ENCODE measurements around the gene LRRTM4. TPM values are rescaled to one million over a fixed set of nuclear protein-coding genes. Genes with fewer than 3 reads are reported as not detected.
"Not testable (repeated sequence)": the region's sequence is repeated elsewhere in the genome, so short reads cannot be mapped to it uniquely, and the experiment has no call there.

Gene LRRTM4
- total and polyA plus RNA-seq, 2 experiments from 2014 or later, result not detected

- H4K20me1 ChIP-seq (ENCODE audit: insufficient read depth), result no peaks in the 10 kb centered on the region
- no peaks in the 10 kb centered on the region for H3F3A ChIP-seq (ENCODE audit: insufficient read depth)
- no peaks in the 10 kb centered on the region for H3K9me2 ChIP-seq (ENCODE audit: insufficient read depth)
- H2AFZ ChIP-seq, result no peak overlapping the region
- in situ Hi-C loops (cut with MboI), result no loop called here
- no peak for TF ChIP-seq EZH2 (IDR thresholded peaks at IDR 0.05; ENCODE audit: insufficient read depth, poor library complexity, severe bottlenecking)
- TF ChIP-seq EZH2phosphoT487 (IDR thresholded peaks at IDR 0.05; ENCODE audit: insufficient read depth, low read depth), result no peak
- no peak for DNase-seq
- H3K9me3 ChIP-seq (ENCODE audit: low read depth), result no peaks in the 10 kb centered on the region
- no peaks in the 10 kb centered on the region for H3K36me3 ChIP-seq (ENCODE audit: low read depth)
- no peaks in the 10 kb centered on the region for H3K27me3 ChIP-seq (replicated peaks; ENCODE audit: insufficient read depth)
- H3K27ac ChIP-seq, result no peak overlapping the region
- no peak overlapping the region for H3K4me2 ChIP-seq (ENCODE audit: unreplicated experiment)
- no peak overlapping the region for H3K9ac ChIP-seq
- H3K4me1 ChIP-seq (ENCODE audit: insufficient read depth), result no peaks in the 10 kb centered on the region
- WGBS, 2 experiments (ENCODE audit: low coverage in 1 of 2, low lambda C conversion rate in 2 of 2, missing lambda C conversion rate in 2 of 2), result 3 to 11% methylated on average over 3 of the region's 3 CpGs
- H3K4me3 ChIP-seq, result no peak overlapping the region
- H3K79me2 ChIP-seq (ENCODE audit: insufficient read depth), result no peaks in the 10 kb centered on the region
Measured at GRCh38 chr2:77185052-77185451, 337.1 kb downstream of the LRRTM4 start.

DNA sequence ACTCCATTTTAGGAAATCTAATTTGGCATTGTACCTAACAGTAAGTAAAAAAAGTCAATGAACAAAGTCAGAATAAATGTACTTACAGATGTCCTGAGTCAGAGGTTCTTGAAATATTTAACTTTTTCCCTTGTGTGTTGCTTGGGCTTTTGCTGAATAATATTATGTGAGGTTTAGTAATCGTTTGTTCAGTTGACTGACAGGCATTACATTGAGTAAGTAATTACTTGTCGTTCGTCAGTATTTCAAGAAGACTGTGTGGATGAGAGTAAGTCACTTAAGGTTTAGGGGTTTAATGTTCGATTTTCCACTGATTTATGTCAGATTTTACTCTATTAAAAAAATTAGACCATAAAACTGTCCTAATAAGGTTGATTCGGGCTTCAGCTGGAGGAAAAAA is 342.9 kb downstream of the LRRTM4 start:
- in situ Hi-C loops (cut with MboI), result no loop called here
- 18 to 23% methylated on average over 5 of the region's 5 CpGs for WGBS, 2 experiments (ENCODE audit: low coverage in 1 of 2, low lambda C conversion rate in 2 of 2, missing lambda C conversion rate in 2 of 2)

GRCh38 chr2:77175266-77175780 is 346.9 kb downstream of the LRRTM4 start:
- H3K4me3 ChIP-seq; H3K9me2 ChIP-seq (ENCODE audit: insufficient read depth); H2AFZ ChIP-seq; H3K36me3 ChIP-seq (ENCODE audit: low read depth); H3K9ac ChIP-seq; in situ Hi-C loops (cut with MboI); H3K27ac ChIP-seq; H3K4me1 ChIP-seq (ENCODE audit: insufficient read depth); H3K9me3 ChIP-seq (ENCODE audit: low read depth); DNase-seq; H3F3A ChIP-seq (ENCODE audit: insufficient read depth); H3K4me2 ChIP-seq (ENCODE audit: unreplicated experiment); H3K27me3 ChIP-seq (replicated peaks; ENCODE audit: insufficient read depth); H3K79me2 ChIP-seq (ENCODE audit: insufficient read depth); H4K20me1 ChIP-seq (ENCODE audit: insufficient read depth): not testable (repeated sequence)
- WGBS, 2 experiments (ENCODE audit: low coverage in 1 of 2, low lambda C conversion rate in 2 of 2, missing lambda C conversion rate in 2 of 2), result 1% methylated on average over 4 of the region's 4 CpGs

More for the DNA sequence above, 342.9 kb downstream of the LRRTM4 start:
- H3K27me3 ChIP-seq (replicated peaks; ENCODE audit: insufficient read depth), result no peaks in the 10 kb centered on the region
- H3K4me3 ChIP-seq, result no peak overlapping the region
- TF ChIP-seq EZH2phosphoT487 (IDR thresholded peaks at IDR 0.05; ENCODE audit: insufficient read depth, low read depth), result no peak
- no peak for TF ChIP-seq EZH2 (IDR thresholded peaks at IDR 0.05; ENCODE audit: insufficient read depth, poor library complexity, severe bottlenecking)
- DNase-seq, result no peak
- H3K27ac ChIP-seq, result no peak overlapping the region
- no peaks in the 10 kb centered on the region for H3K9me2 ChIP-seq (ENCODE audit: insufficient read depth)
- no peaks in the 10 kb centered on the region for H3K36me3 ChIP-seq (ENCODE audit: low read depth)
- H3K9me3 ChIP-seq (ENCODE audit: low read depth), result no peaks in the 10 kb centered on the region
- no peak overlapping the region for H3K9ac ChIP-seq
- H2AFZ ChIP-seq, result no peak overlapping the region
- no peaks in the 10 kb centered on the region for H3F3A ChIP-seq (ENCODE audit: insufficient read depth)
- no peak overlapping the region for H3K4me2 ChIP-seq (ENCODE audit: unreplicated experiment)
- no peaks in the 10 kb centered on the region for H3K4me1 ChIP-seq (ENCODE audit: insufficient read depth)
- no peaks in the 10 kb centered on the region for H3K79me2 ChIP-seq (ENCODE audit: insufficient read depth)
- H4K20me1 ChIP-seq (ENCODE audit: insufficient read depth), result no peaks in the 10 kb centered on the region

DNA sequence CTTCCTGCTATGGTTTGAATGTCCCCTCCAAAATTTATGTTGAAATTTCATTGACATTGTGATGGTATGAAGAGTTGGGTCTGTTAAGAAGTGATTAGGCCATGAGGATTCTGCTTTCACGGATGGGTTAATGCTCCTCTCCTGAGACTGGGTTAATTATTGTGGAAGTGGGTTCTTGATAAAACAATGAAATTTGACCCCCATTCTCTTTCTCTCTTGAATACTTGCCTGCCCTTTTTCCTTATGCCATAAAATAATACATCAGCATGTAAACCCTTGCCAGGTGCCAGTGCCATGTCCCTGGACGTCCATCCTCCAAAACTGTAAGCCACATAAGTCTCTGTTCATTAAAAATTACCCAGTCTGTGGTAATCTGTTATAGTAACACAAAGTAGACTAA is 352.8 kb downstream of the LRRTM4 start:
- no peaks in the 10 kb centered on the region for H3K4me1 ChIP-seq (ENCODE audit: insufficient read depth)
- H4K20me1 ChIP-seq (ENCODE audit: insufficient read depth), result no peaks in the 10 kb centered on the region
- no peaks in the 10 kb centered on the region for H3K27me3 ChIP-seq (replicated peaks; ENCODE audit: insufficient read depth)
- H3F3A ChIP-seq (ENCODE audit: insufficient read depth), result no peaks in the 10 kb centered on the region
- H3K9me3 ChIP-seq (ENCODE audit: low read depth), result no peaks in the 10 kb centered on the region
- H3K9me2 ChIP-seq (ENCODE audit: insufficient read depth), result no peaks in the 10 kb centered on the region
- H2AFZ ChIP-seq, result no peak overlapping the region
- H3K4me3 ChIP-seq, result no peak overlapping the region
- no peaks in the 10 kb centered on the region for H3K79me2 ChIP-seq (ENCODE audit: insufficient read depth)
- H3K9ac ChIP-seq, result no peak overlapping the region
- no peak for DNase-seq
- no peak overlapping the region for H3K27ac ChIP-seq
- in situ Hi-C loops (cut with MboI), result no loop called here
- TF ChIP-seq EZH2phosphoT487 (IDR thresholded peaks at IDR 0.05; ENCODE audit: insufficient read depth, low read depth) (no peak), EZH2 (IDR thresholded peaks at IDR 0.05; ENCODE audit: insufficient read depth, poor library complexity, severe bottlenecking) (no peak)
- no peak overlapping the region for H3K4me2 ChIP-seq (ENCODE audit: unreplicated experiment)
- WGBS, 2 experiments (ENCODE audit: low coverage in 1 of 2, low lambda C conversion rate in 2 of 2, missing lambda C conversion rate in 2 of 2), result 0 to 1% methylated on average over 2 of the region's 2 CpGs
- no peaks in the 10 kb centered on the region for H3K36me3 ChIP-seq (ENCODE audit: low read depth)

DNA sequence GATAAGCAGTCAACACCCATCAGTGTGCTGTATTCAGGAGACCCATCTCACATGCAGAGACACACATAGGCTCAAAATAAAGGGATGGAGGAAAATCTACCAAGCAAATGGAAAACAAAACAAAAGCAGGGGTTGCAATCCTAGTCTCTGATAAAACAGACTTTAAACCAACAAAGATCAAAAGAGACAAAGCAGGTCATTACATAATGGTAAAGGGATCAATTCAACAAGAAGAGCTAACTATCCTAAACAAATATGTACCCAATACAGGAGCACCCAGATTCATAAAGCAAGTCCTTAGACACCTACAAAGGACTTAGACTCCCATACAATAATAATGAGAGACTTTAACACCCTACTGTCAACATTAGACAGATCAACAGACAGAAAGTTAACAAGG is 358.2 kb downstream of the LRRTM4 start:
- H3K36me3 ChIP-seq (ENCODE audit: low read depth); H4K20me1 ChIP-seq (ENCODE audit: insufficient read depth); H3K27ac ChIP-seq; in situ Hi-C loops (cut with MboI); H3K4me2 ChIP-seq (ENCODE audit: unreplicated experiment); H3K9me2 ChIP-seq (ENCODE audit: insufficient read depth); H3K27me3 ChIP-seq (replicated peaks; ENCODE audit: insufficient read depth); DNase-seq; H3F3A ChIP-seq (ENCODE audit: insufficient read depth); H3K4me3 ChIP-seq; H3K79me2 ChIP-seq (ENCODE audit: insufficient read depth); H3K9me3 ChIP-seq (ENCODE audit: low read depth); H3K4me1 ChIP-seq (ENCODE audit: insufficient read depth); H3K9ac ChIP-seq; H2AFZ ChIP-seq: not testable (repeated sequence)

All from GM23248 (cell line).